Endothelial cell (in vitro differentiated cells): ENCODE measurements around the gene IGF2R. TPM values are rescaled to one million over a fixed set of nuclear protein-coding genes. Genes with fewer than 3 reads are reported as not detected.

Experiments
- DNase-seq: peaks from one replicate; pipeline ENCODE4 v3.0.0; 2021; ENCODE audit warnings: low spot score
- H3K27ac Mint-ChIP-seq: one replicate; pipeline ENCODE4 v1.8.0; 2021; ENCODE audit warnings: mixed read lengths, inconsistent platforms; ENCODE audit not compliant: unreplicated experiment
- H3K27me3 Mint-ChIP-seq: one replicate; pipeline ENCODE4 v1.8.0; 2021; ENCODE audit warnings: mild to moderate bottlenecking, moderate library complexity, mixed read lengths, inconsistent platforms; ENCODE audit not compliant: unreplicated experiment
- H3K36me3 Mint-ChIP-seq: one replicate; pipeline ENCODE4 v1.8.0; 2021; ENCODE audit warnings: mild to moderate bottlenecking, low read depth, mixed read lengths, inconsistent platforms; ENCODE audit not compliant: unreplicated experiment
- H3K4me1 Mint-ChIP-seq: one replicate; pipeline ENCODE4 v1.8.0; 2021; ENCODE audit warnings: mild to moderate bottlenecking, mixed read lengths, inconsistent platforms; ENCODE audit not compliant: unreplicated experiment
- H3K4me3 Mint-ChIP-seq: one replicate; pipeline ENCODE4 v1.8.0; 2021; ENCODE audit warnings: mild to moderate bottlenecking, mixed read lengths, inconsistent platforms; ENCODE audit not compliant: unreplicated experiment
- H3K9me3 Mint-ChIP-seq: one replicate; pipeline ENCODE4 v1.8.0; 2021; ENCODE audit warnings: mixed read lengths, inconsistent platforms; ENCODE audit not compliant: unreplicated experiment
- total RNA-seq: library from RNA; stranded (reverse); fragmentation: NEBNext Ultra II Directional; extraction: Animal tissue kit (Norgen Biotek cat#: 25700); gene quantifications from one replicate; pipeline ENCODE4 v1.2.1, GENCODE V29; 2021; ENCODE audit not compliant: unreplicated experiment
- TF ChIP-seq, protein P1 (sequence below): fragments of 200-600 bp; sonication (generic); IDR thresholded peaks from one replicate; pipeline ENCODE4 v1.5.0; 2021; ENCODE audit warnings: antibody characterized with exemption; ENCODE audit not compliant: unreplicated experiment

Gene IGF2R
- total RNA-seq, 1 donor from 2014 or later: 108 TPM

DNA sequence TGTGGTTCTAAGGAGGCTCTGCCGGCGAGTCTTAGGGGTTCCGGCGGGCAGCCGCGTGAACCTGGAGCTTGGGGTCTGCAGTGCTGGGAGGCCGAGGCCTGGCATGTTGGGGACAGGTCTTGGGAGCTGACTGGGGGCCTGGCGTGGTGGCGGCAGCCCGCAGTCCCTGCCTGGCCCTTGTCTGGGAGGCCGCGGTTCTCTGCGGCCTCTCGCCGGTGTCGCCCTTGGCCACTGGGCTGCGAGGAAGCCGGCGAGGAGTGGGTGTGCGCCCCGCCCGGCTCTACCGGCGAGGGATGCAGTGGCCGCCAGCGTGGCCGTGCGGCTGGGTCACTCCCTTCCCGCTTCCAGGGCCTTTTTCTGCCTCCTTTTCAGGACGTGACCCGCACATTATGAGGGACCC, 36.3 kb downstream of the IGF2R start:
- peaks cover 2% of the 10 kb centered on the region for H3K27me3 Mint-ChIP-seq
- no peak overlapping the region for H3K4me3 Mint-ChIP-seq
- H3K36me3 Mint-ChIP-seq: peaks cover 3% of the 10 kb centered on the region
- H3K4me1 Mint-ChIP-seq: peaks cover 20% of the 10 kb centered on the region
- no peak overlapping the region for H3K27ac Mint-ChIP-seq
- no peaks in the 10 kb centered on the region for H3K9me3 Mint-ChIP-seq
- no peak for DNase-seq
- TF ChIP-seq, protein P1, sequence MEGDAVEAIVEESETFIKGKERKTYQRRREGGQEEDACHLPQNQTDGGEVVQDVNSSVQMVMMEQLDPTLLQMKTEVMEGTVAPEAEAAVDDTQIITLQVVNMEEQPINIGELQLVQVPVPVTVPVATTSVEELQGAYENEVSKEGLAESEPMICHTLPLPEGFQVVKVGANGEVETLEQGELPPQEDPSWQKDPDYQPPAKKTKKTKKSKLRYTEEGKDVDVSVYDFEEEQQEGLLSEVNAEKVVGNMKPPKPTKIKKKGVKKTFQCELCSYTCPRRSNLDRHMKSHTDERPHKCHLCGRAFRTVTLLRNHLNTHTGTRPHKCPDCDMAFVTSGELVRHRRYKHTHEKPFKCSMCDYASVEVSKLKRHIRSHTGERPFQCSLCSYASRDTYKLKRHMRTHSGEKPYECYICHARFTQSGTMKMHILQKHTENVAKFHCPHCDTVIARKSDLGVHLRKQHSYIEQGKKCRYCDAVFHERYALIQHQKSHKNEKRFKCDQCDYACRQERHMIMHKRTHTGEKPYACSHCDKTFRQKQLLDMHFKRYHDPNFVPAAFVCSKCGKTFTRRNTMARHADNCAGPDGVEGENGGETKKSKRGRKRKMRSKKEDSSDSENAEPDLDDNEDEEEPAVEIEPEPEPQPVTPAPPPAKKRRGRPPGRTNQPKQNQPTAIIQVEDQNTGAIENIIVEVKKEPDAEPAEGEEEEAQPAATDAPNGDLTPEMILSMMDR: no peak

DNA sequence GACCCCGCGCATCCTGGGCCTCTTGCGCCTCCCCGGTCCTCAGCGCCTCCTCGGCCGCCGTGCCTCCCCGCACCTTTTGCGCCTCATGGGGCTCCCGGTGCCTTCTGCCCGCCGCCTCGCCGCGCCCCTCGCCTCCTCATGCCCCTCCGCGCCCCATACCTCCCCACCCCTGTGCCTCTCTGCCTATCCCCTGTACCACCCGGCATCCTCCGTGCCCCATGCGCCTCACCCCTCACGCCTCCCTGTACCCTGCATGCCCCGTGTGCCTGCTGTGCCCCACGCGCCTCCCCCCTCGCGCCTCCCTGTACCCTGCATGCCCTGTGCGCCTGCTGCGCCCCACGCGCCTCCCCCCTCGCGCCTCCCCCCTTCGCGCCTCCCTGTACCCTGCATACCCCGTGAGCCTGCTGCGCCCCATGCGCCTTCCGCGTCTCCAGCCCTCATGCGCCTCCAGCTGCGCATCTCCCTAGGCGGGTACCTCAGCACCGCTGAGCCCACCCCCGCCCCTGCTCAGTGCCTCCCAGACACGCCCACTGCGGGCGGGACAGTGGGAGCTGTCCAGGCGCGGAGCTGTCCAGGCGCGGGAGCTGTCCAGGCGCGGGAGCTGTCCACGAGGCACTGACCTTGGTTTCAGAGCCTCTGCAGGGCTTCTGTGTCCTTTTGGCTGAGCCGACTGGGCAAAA, 37.1 kb downstream of the IGF2R start:
- H3K9me3 Mint-ChIP-seq: no peaks in the 10 kb centered on the region
- peaks cover under 1% of the 10 kb centered on the region for H3K36me3 Mint-ChIP-seq
- TF ChIP-seq, protein P1: no peak
- no peaks in the 10 kb centered on the region for H3K27me3 Mint-ChIP-seq
- peak; percentile 77 for DNase-seq
- no peak overlapping the region for H3K4me3 Mint-ChIP-seq
- H3K27ac Mint-ChIP-seq: no peak overlapping the region
- peaks cover 18% of the 10 kb centered on the region for H3K4me1 Mint-ChIP-seq

DNA sequence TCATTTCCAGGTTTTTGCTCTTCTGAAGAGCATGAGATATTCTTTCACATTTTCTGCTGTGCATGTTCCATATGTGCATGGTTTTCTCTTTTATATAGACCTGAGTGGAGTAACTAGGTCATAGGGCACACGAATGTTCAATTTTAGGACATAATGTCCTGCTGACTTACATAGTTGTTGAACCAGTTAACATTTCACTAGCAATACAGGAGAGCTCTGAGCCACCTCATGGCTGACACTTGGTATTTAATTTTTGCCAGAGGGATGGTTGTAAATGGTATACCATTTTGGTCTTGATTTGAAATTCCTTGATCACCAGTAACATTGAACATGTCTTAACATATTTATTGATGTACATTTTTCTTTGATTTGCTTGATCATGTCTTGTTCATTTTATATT, 38.3 kb downstream of the IGF2R start:
- H3K9me3 Mint-ChIP-seq: no peaks in the 10 kb centered on the region
- peaks cover 12% of the 10 kb centered on the region for H3K36me3 Mint-ChIP-seq
- H3K4me3 Mint-ChIP-seq: no peak overlapping the region
- TF ChIP-seq, protein P1: no peak
- DNase-seq: no peak
- peaks cover 2% of the 10 kb centered on the region for H3K27me3 Mint-ChIP-seq
- H3K27ac Mint-ChIP-seq: no peak overlapping the region
- peaks cover 18% of the 10 kb centered on the region for H3K4me1 Mint-ChIP-seq

DNA sequence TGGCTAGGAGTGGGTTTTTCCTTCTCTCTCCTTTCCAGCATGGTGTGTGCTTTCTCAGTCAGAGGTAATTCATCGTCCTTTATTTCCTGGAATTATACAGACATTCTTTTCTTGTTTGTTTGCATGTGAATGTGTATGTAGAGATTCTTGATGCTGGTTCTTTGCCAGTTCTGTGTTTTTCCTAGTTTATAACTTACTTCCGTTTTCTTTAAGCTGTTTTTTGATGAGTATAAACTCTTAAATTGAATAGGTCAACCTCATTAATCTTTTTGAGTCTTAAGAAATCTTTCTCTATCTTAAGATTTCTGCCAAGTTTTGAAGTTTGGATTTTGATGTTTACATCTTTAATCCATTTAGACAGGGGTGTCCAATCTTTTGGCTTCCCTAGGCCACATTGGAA, 38.7 kb downstream of the IGF2R start:
- no peaks in the 10 kb centered on the region for H3K9me3 Mint-ChIP-seq
- H3K36me3 Mint-ChIP-seq: peaks cover 14% of the 10 kb centered on the region
- no peak for DNase-seq
- TF ChIP-seq, protein P1: no peak
- H3K4me1 Mint-ChIP-seq: peaks cover 18% of the 10 kb centered on the region
- no peak overlapping the region for H3K27ac Mint-ChIP-seq
- H3K27me3 Mint-ChIP-seq: peaks cover 2% of the 10 kb centered on the region
- no peak overlapping the region for H3K4me3 Mint-ChIP-seq

DNA sequence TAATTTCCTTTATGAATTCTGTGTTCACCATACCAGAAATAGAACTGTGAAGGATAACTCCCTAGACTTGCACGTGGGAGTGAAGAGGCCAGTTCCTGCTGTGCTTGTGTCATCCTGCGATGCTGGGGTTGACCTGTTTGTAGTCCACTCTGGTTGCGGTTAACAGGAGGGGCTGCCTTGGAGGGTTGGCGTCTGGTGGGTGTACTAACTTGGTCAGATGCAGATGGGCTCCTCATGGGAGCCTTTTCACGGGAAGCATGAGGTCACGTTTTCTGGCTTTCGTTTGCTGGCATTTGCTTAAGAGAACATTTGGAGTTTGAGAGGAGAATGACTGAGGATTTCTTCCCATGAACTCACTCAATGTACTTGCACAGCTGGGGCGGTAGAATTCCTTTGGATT, 41.2 kb downstream of the IGF2R start:
- no peak overlapping the region for H3K27ac Mint-ChIP-seq
- no peak for DNase-seq
- H3K27me3 Mint-ChIP-seq: peaks cover 2% of the 10 kb centered on the region
- H3K9me3 Mint-ChIP-seq: no peaks in the 10 kb centered on the region
- peaks cover under 1% of the 10 kb centered on the region for H3K4me1 Mint-ChIP-seq
- H3K4me3 Mint-ChIP-seq: no peak overlapping the region
- TF ChIP-seq, protein P1: no peak
- peaks cover 21% of the 10 kb centered on the region for H3K36me3 Mint-ChIP-seq
